ENCODE data around the gene TSHZ2.
"Not testable (repeated sequence)": the region's sequence is repeated elsewhere in the genome, so short reads cannot be mapped to it uniquely, and the experiment has no call there.

TSHZ2 gene

GRCh38 chr20:53534037-53534436, 561.9 kb downstream of the TSHZ2 start:
- in situ Hi-C loops (cut with MboI; ENCODE audit: low pct_unique_long_range_greater_than_20kb, low sequenced_read_pairs), result no loop called here
- DNase-seq, result no peak

DNA sequence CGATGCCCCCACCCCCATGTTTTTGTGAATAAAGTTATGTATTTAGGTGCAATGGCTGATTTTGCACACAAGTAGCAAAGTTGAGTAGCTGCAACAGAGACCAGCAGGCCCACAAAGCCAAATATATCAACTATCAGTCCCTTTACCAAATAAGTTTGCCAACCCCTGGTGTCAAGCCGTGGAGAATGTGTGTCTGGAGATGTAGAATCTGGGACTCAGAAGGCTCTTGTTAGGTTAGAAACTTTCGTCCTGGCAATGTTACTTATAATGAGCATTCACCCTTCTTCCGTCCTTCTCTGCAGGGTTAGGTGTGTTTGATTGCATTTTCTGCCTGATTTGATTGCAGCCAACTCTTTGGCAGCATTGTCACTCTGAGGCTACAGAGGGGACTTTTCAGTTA, 563.7 kb downstream of the TSHZ2 start:
- DNase-seq, result no peak
- in situ Hi-C loops (cut with MboI; ENCODE audit: low pct_unique_long_range_greater_than_20kb, low sequenced_read_pairs), result no loop called here

- DNase-seq; in situ Hi-C loops (cut with MboI; ENCODE audit: low pct_unique_long_range_greater_than_20kb, low sequenced_read_pairs): not testable (repeated sequence)
Measured at GRCh38 chr20:53536382-53536781, 564.2 kb downstream of the TSHZ2 start.

GRCh38 chr20:53539516-53539915, 567.4 kb downstream of the TSHZ2 start:
- in situ Hi-C loops (cut with MboI; ENCODE audit: low pct_unique_long_range_greater_than_20kb, low sequenced_read_pairs), result no loop called here

More at GRCh38 chr20:53539516-53539915, 567.4 kb downstream of the TSHZ2 start:
- no peak for DNase-seq
